ENCODE data around the gene PRR5L.

- no peak for TF ChIP-seq CTCF (IDR thresholded peaks at IDR 0.05)
- TF ChIP-seq POLR2A (IDR thresholded peaks at IDR 0.05), result no peak
Observed at GRCh38 chr11:36328966-36329673, 33.0 kb downstream of the PRR5L start.

All from thyroid gland (tissue), 4 donors.